Myocyte (in vitro differentiated cells): ENCODE data around the gene PPIL6. TPM values are rescaled to one million over a fixed set of nuclear protein-coding genes. Genes with fewer than 3 reads are reported as not detected.
"Not testable (repeated sequence)": the region's sequence is repeated elsewhere in the genome, so short reads cannot be mapped to it uniquely, and the experiment has no call there.

Experiments used
- DNase-seq: peaks from one replicate; pipeline ENCODE4 v3.0.0-alpha.2; 2012; ENCODE audit warnings: low read depth
- total RNA-seq: library from RNA; depleted of rRNA; stranded (reverse); fragments of >200 nt; gene quantifications from 2 replicates; pipeline ENCODE4 v1.2.3, GENCODE V29; 2014

PPIL6 gene
- total RNA-seq, 1 donor from 2014 or later: 4.8 TPM

- DNase-seq: not testable (repeated sequence)
Measured at GRCh38 chr6:109364382-109365078, 75.9 kb downstream of the PPIL6 start.

GRCh38 chr6:109363753-109364152, 76.7 kb downstream of the PPIL6 start:
- DNase-seq: no peak

GRCh38 chr6:109362102-109362884, 78.1 kb downstream of the PPIL6 start:
- DNase-seq: peak; percentile 55

- no peak for DNase-seq
Measured at GRCh38 chr6:109360791-109361190, 79.6 kb downstream of the PPIL6 start.

GRCh38 chr6:109360281-109360680, 80.1 kb downstream of the PPIL6 start:
- DNase-seq: no peak

- DNase-seq: no peak
Measured at GRCh38 chr6:109359248-109359647, 81.2 kb downstream of the PPIL6 start.

- no peak for DNase-seq
Measured at GRCh38 chr6:109358204-109358603, 82.2 kb downstream of the PPIL6 start.

GRCh38 chr6:109356237-109356636, 84.2 kb downstream of the PPIL6 start:
- no peak for DNase-seq

- DNase-seq: peak; percentile 62
Measured at GRCh38 chr6:109351231-109352130, 88.9 kb downstream of the PPIL6 start.

GRCh38 chr6:109349419-109349987, 90.9 kb downstream of the PPIL6 start:
- DNase-seq: peak; percentile 32

GRCh38 chr6:109348226-109348625, 92.2 kb downstream of the PPIL6 start:
- no peak for DNase-seq

- no peak for DNase-seq
Measured at GRCh38 chr6:109347779-109348178, 92.6 kb downstream of the PPIL6 start.

GRCh38 chr6:109345986-109346385, 94.4 kb downstream of the PPIL6 start:
- DNase-seq: no peak

- DNase-seq: no peak
Measured at GRCh38 chr6:109344226-109344625, 96.2 kb downstream of the PPIL6 start.

GRCh38 chr6:109343518-109343917, 96.9 kb downstream of the PPIL6 start:
- no peak for DNase-seq

GRCh38 chr6:109342911-109343310, 97.5 kb downstream of the PPIL6 start:
- no peak for DNase-seq

GRCh38 chr6:109342506-109342905, 97.9 kb downstream of the PPIL6 start:
- DNase-seq: peak; percentile 43

GRCh38 chr6:109340811-109341210, 99.6 kb downstream of the PPIL6 start:
- no peak for DNase-seq
